G401.6 (cell line): ENCODE measurements around the gene TBC1D5.

Experiments
- FAIRE-seq: peaks from 2 replicates; lab custom pipeline; 2012; peaks lifted over from hg19 to GRCh38; lab: Jason Lieb, UNC

The TBC1D5 gene

GRCh38 chr3:17342119-17342518, 400.3 kb downstream of the TBC1D5 start:
- FAIRE-seq: no peak

DNA sequence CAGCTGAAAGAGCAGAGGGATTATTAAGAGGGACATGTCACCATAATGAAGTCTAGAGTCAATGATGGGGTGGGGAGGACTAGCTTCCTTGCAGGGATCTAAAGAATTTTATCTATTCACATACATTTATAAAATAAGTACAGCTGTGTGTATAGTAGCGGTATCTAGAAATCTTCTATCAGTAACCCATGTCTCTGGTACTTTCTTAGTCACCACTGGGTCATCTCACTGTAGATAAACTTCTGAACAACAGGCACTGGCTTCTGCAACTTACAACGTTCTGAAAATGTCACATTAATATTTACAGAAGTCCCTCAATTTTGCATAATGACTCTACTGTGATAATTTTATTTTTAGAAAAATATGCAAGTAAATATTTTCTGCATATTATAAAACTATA, 401.7 kb downstream of the TBC1D5 start:
- FAIRE-seq: no peak

GRCh38 chr3:17340261-17340660, 402.2 kb downstream of the TBC1D5 start:
- FAIRE-seq: no peak

DNA sequence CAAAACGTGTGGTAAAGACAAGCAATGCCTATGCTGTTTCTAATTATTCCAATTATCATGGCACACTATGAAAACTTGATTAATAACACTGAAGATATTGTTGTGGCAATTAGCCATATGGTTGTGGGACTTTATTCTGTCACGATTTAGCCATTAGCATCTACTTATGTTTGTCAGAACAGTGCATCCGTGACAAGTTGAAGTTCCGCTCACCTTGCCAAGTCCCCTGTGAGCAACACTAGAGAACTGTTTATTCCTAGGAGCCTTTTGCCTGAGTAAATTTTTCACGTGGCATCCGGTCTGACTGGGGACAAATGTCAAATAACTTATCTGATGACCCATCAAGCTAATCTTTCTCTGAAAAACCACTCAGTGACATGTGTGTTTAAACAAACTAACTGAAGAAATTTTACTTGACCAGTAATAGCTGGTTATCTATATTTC, 403.3 kb downstream of the TBC1D5 start:
- FAIRE-seq: no peak

DNA sequence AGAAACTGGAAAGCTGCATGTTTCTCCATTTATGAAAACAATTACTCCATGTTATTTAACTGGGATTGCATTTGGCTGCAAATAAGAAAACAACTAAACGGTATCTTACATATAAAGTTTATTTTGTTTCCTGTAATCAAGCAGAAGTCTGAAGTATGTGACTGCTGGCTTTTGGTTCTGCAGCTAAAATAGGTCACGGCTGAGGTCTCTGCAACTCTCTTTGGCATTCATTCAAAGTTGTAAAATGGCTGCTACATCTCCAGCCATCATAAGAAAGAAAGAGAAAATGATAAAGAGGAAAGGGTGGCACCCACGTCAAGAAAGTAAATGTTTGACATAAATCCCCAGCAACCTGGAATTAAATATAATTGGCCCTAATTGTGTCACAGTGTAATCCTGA, 406.1 kb downstream of the TBC1D5 start:
- no peak for FAIRE-seq

DNA sequence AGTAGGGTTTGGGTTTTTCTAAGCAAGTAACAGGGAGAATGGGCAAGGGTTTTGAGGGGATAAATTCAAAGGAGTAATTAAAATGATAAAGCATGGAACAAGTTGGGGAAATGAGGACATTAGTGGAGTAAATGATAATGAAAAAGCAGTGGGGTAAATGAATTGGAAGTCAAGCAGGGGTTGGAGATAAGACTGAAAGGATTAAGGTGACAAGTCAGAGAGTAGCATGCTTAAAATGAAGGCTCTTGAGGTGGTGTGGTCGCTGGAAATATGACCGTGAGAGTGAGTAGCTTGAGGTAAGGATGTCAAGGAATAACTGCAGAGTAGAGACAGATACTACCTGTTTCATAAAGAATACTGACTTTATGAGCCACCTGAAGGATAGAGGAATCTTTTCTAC, 408.5 kb downstream of the TBC1D5 start:
- FAIRE-seq: no peak

GRCh38 chr3:17333446-17333845, 409.0 kb downstream of the TBC1D5 start:
- no peak for FAIRE-seq

- FAIRE-seq: no peak
These were observed 411.8 kb downstream of the TBC1D5 start for GRCh38 chr3:17330660-17331059.

DNA sequence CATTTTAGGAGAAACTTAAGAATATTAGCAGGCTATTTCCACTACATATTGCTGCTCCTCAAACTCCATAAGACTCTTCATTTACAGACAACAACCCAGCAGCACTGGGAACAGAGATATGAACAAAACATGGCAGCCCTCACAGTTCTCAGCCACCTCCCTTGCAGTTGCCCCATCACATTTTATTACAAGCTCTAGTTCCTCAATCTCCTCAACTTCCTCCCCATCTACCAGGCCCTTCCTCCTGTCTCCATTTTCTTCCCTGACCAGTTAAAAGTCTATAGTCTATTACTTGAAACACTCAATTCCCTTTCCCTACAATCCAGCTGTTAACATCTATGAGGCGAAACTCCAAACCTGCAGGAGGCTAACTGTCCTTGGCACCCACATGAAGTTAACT, 412.5 kb downstream of the TBC1D5 start:
- no peak for FAIRE-seq

DNA sequence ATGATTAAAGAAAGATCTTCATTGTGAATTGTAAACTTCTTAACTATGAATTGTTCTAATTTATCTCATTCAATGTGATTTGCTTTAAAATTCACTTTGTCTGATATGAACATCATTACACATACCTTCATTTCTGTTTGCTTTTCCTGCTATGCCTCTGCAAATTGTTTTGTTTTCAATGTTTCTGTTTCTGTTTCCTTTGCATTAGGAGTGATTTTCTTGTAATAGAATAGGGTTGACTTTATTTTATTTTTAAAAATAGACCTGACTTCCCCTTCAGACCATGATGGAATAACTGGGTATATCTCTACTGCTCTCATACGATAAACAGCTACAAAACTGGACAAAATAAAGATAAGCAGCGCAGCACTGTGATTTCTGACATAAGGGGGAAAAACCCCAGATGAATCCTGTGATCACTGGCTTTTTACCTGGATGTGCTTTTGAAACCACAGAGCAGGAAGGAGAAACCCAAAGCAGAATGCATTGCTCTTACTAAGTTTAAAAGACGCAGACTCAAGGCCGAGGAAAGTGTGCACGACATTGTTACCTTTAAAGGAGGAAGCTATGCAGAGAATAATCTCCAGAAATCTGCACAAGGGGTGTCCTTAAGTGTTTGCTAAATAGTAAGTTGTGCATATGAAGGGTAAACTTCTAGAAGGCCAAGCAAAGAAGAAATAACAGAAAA, 420.2 kb downstream of the TBC1D5 start:
- FAIRE-seq: no peak

DNA sequence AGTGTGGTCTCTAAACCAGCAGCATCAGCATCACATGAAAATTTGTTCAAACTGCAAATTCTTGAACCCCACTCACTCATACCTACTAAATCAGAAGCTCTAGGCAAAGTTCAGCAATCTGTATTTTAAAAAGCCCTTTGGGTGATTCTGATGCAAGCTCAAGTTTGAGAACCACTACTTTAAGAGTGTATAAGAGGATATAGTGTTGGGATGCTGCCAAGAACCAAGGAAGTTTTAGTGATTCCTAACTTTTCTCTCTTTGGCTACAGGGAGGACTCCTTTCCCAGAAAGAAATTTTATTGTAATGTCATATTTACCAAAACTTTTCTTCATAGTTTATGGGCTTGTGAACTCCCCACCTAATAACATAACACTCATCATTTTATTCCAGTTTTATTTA, 422.2 kb downstream of the TBC1D5 start:
- no peak for FAIRE-seq

- no peak for FAIRE-seq
These were observed 426.5 kb downstream of the TBC1D5 start for GRCh38 chr3:17315897-17316296.

DNA sequence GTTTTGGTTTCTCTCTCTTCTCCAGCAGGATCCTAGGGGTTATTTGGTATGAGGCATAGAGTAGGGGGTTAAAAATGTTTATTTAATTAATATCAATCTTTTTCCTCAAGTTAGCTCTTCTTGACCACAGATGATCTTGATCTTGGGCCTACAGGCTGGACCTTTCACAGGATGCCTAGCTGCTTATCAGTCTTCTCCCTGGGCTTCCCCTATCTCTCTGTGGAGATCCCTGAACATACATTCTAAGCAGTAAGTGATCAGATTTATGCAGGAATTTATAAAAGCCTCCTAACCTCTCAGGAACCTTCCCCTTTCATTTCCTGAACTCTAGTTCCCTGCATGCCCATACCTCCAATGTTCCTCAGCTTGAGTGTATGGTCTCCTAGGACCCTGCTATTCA, 428.3 kb downstream of the TBC1D5 start:
- no peak for FAIRE-seq

DNA sequence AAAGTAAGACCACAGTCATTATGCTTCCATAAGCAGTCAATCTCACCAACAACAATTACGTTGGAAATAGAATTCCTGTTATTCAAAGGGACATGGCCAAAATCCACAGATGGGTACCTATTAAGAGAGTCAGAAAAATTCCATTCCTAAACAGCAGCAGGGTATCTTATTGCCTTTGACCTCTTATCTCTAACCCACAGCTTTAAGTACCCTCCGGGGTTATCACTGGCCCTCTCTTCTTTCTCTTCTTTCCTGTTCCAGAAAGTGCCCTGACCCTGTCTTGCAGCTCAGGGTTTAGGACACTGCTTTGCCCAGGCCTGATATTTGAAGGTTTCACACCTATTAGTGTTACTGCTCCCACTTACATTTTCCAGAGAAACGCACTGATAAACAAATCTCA, 428.7 kb downstream of the TBC1D5 start:
- no peak for FAIRE-seq

- FAIRE-seq: no peak
These were observed 431.4 kb downstream of the TBC1D5 start for GRCh38 chr3:17310983-17311382.

- FAIRE-seq: no peak
These were observed 434.5 kb downstream of the TBC1D5 start for GRCh38 chr3:17307887-17308286.

- peak; percentile 69 for FAIRE-seq
These were observed 434.9 kb downstream of the TBC1D5 start for GRCh38 chr3:17307482-17307881.

- FAIRE-seq: no peak
These were observed 437.5 kb downstream of the TBC1D5 start for GRCh38 chr3:17304969-17305368.

DNA sequence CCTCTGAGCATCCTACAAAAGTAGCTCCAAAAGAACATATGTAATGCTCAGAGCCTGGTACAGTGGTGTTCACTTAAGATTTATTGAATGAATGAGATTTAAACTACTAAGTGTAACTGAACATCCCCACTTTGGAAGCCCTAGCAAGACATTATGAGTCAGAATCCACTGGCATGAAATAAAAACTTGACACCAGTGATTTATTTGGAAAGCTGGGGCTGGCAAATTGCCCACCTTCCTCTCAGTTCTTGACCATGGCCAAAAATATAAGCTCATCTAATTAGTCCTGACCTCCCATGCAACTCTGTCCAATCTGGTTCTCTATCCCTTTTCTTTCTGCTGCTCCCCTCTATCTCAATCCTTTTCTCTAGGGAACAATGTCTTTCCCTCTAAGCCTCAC, 439.7 kb downstream of the TBC1D5 start:
- no peak for FAIRE-seq

- no peak for FAIRE-seq
These were observed 440.3 kb downstream of the TBC1D5 start for GRCh38 chr3:17302170-17302569.

GRCh38 chr3:17301271-17301670, 441.2 kb downstream of the TBC1D5 start:
- no peak for FAIRE-seq

DNA sequence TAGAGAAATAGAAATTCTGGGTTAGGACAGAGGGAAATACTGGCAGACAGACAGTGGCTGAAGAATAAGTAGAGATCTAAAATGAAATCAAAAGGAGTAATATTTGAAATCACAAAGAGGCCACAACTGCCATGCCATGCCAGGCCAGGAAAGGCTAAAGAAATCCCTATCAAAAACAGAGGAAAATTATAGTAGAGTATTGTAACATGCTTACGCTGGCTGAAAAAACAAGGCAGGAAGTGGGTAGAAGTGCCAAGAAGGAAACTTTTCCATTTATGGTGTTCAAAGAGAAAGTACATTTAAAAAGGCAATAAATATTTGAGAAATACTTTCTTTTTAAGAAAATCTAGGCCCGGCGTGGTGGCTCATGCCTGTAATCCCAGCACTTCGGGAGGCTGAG, 442.0 kb downstream of the TBC1D5 start:
- FAIRE-seq: no peak

GRCh38 chr3:17298038-17298437, 444.4 kb downstream of the TBC1D5 start:
- FAIRE-seq: no peak

DNA sequence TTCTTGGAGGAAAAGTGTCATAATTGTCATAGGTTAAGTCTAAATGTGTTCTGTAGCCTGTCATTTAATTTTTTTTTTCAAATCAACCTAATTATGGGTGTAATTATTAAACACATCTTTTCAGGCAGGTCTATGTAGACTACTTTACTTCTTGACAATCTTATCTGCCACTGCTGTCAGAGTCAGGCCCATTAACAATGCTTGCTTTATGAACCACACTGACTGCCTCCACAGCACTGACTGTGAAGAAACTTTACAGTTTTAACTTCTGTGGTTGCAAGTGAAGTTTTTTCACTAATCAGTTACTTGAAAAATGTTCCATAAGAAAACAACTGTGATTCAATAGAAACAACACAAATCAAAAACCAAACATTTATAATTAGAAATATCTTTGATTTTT, 449.9 kb downstream of the TBC1D5 start:
- FAIRE-seq: no peak

DNA sequence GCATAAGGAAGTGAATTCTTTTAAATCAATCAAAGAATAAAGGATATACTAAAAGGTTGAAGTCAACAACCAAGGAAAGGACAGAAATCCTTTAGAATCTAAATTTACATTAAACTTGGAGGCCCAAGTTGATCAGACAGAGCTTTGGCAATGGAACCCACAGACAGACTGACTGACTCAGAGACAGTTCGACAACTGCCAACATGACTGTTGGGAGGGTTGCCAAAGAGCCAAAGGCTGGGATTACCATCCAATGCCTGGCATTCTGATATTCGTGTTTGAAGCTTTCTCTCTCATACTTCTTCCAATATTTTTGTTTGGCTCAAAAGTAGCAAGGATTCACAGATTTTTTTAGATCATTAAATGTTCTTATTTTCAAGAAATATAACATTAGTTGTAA, 451.5 kb downstream of the TBC1D5 start:
- FAIRE-seq: no peak
